ENCODE measurements around the gene WDFY4.

WDFY4 gene

DNA sequence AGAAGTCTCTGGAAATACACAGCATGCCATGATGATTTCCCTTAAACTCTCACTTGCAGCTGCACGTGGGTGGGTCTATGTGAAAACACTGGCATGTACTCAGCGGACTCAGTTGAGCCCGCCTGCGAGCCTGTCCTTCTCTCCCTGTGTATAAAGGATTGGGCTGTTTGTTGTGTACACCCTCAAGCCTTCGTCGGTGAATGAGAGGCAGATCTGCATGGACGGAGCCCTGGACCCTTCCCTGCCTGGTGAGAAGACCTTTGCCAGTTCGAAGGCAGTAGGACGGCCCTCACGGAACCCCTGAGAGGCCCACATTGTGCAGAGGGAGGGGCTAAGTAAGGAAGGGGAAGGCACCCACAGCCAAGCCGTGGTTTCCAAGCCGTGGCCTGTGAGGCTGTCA, 121.2 kb downstream of the WDFY4 start:
- 87% methylated on average over 12 of the region's 12 CpGs for WGBS
- H2AFZ ChIP-seq (ENCODE audit: low read depth, low read length), result no peak overlapping the region
- no peak overlapping the region for H2BK120ac ChIP-seq (ENCODE audit: low read depth, low read length)
- H3K23ac ChIP-seq (ENCODE audit: low read length in 2 of 2), result no peak overlapping the region
- H3K18ac ChIP-seq (ENCODE audit: low read depth in 1 of 2, low read length in 2 of 2), result no peak overlapping the region
- H2BK12ac ChIP-seq (ENCODE audit: low read length in 2 of 2), result no peak overlapping the region
- H4K8ac ChIP-seq (ENCODE audit: low read length), result no peak overlapping the region
- no peak overlapping the region for H2BK5ac ChIP-seq (ENCODE audit: low read depth, low read length, poor library complexity, severe bottlenecking)
- H3K4me2 ChIP-seq (ENCODE audit: low read length, poor library complexity, severe bottlenecking), result no peak overlapping the region
- H2BK15ac ChIP-seq (ENCODE audit: low read depth, poor library complexity, severe bottlenecking), result peak overlapping the region; percentile 41
- peaks cover 0 to 20% of the 10 kb centered on the region in 2 experiments for H3K27me3 ChIP-seq (ENCODE audit: control insufficient read depth in 1 of 2, insufficient read depth in 1 of 2, low read length in 2 of 2)
- H3K4me3 ChIP-seq (ENCODE audit: insufficient read depth in 1 of 2, low read depth in 1 of 2, low read length in 2 of 2), result peak overlapping the region in 1 of 2 experiments; percentile 50
- no peak overlapping the region for H4K91ac ChIP-seq (ENCODE audit: low read length)
- H3K4ac ChIP-seq (ENCODE audit: low read depth in 1 of 2, low read length in 2 of 2), result no peak overlapping the region
- no peak overlapping the region for H3K27ac ChIP-seq (ENCODE audit: low read length, poor library complexity, severe bottlenecking)
- no peak overlapping the region for H3K14ac ChIP-seq (ENCODE audit: low read length in 2 of 2)
- no peaks in the 10 kb centered on the region for H3K79me1 ChIP-seq (replicated peaks; ENCODE audit: low read length, poor library complexity, severe bottlenecking)
- H3K9ac ChIP-seq (ENCODE audit: low read length), result peak overlapping the region; percentile 32
- no peaks in the 10 kb centered on the region for H3K36me3 ChIP-seq (ENCODE audit: control insufficient read depth in 1 of 2, insufficient read depth in 2 of 2, low read depth in 1 of 2, low read length in 2 of 2)
- no peak overlapping the region for H2AK5ac ChIP-seq (ENCODE audit: low read length, severe bottlenecking)
- no peaks in the 10 kb centered on the region for H3K4me1 ChIP-seq (ENCODE audit: control insufficient read depth, insufficient read depth, low read depth, low read length)
- H3K9me3 ChIP-seq (ENCODE audit: control insufficient read depth, low read length), result no peaks in the 10 kb centered on the region
- no peak for DNase-seq

DNA sequence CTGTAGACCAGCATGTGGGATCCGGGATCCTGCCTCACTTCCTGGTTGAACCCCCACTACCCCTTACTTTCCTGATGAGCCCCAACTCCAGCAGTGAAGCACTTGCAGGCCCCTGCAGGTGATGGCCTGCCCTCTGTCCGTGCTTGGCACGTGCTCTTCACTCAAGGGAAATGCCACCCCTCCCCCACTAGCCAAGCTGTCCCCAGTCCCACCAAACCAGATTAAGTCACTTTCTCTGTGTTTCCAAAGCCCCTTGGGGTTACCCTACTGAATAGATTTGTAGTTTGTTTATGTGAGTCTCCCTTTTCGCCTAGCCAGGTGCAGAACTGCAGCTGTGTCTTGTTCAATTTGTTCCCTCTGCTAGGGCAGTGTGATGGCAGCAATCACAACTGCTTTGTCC, 121.7 kb downstream of the WDFY4 start:
- H3K4me1 ChIP-seq (ENCODE audit: control insufficient read depth, insufficient read depth, low read depth, low read length), result no peaks in the 10 kb centered on the region
- H3K27me3 ChIP-seq (ENCODE audit: control insufficient read depth in 1 of 2, insufficient read depth in 1 of 2, low read length in 2 of 2), result peaks cover 0 to 20% of the 10 kb centered on the region in 2 experiments

GRCh38 chr10:48807791-48808470, 123.3 kb downstream of the WDFY4 start:
- Histone ChIP-seq H2BK12ac (ENCODE audit: low read length in 2 of 2) (no peak overlapping the region), H2BK15ac (ENCODE audit: low read depth, poor library complexity, severe bottlenecking) (no peak overlapping the region), H3K27me3 (ENCODE audit: control insufficient read depth in 1 of 2, insufficient read depth in 1 of 2, low read length in 2 of 2) (peaks cover 0 to 20% of the 10 kb centered on the region in 2 experiments), H3K4me1 (ENCODE audit: control insufficient read depth, insufficient read depth, low read depth, low read length) (no peaks in the 10 kb centered on the region), H3K14ac (ENCODE audit: low read length in 2 of 2) (no peak overlapping the region), H4K91ac (ENCODE audit: low read length) (no peak overlapping the region), H2AFZ (ENCODE audit: low read depth, low read length) (no peak overlapping the region), H3K79me1 (replicated peaks; ENCODE audit: low read length, poor library complexity, severe bottlenecking) (no peaks in the 10 kb centered on the region), H2AK5ac (ENCODE audit: low read length, severe bottlenecking) (no peak overlapping the region), H3K27ac (ENCODE audit: low read length, poor library complexity, severe bottlenecking) (no peak overlapping the region), H3K23ac (ENCODE audit: low read length in 2 of 2) (no peak overlapping the region), H3K9me3 (ENCODE audit: control insufficient read depth, low read length) (no peaks in the 10 kb centered on the region), H3K36me3 (ENCODE audit: control insufficient read depth in 1 of 2, insufficient read depth in 2 of 2, low read depth in 1 of 2, low read length in 2 of 2) (no peaks in the 10 kb centered on the region), H3K4me2 (ENCODE audit: low read length, poor library complexity, severe bottlenecking) (no peak overlapping the region), H3K4ac (ENCODE audit: low read depth in 1 of 2, low read length in 2 of 2) (no peak overlapping the region), H3K9ac (ENCODE audit: low read length) (no peak overlapping the region), H3K4me3 (ENCODE audit: insufficient read depth in 1 of 2, low read depth in 1 of 2, low read length in 2 of 2) (no peak overlapping the region), H2BK5ac (ENCODE audit: low read depth, low read length, poor library complexity, severe bottlenecking) (no peak overlapping the region), H2BK120ac (ENCODE audit: low read depth, low read length) (no peak overlapping the region), H3K18ac (ENCODE audit: low read depth in 1 of 2, low read length in 2 of 2) (no peak overlapping the region), H4K8ac (ENCODE audit: low read length) (no peak overlapping the region)
- no peak for DNase-seq
- 60% methylated on average over 1 of the region's 2 CpGs for WGBS

More for the DNA sequence above, 121.7 kb downstream of the WDFY4 start:
- Histone ChIP-seq H3K4ac (ENCODE audit: low read depth in 1 of 2, low read length in 2 of 2) (no peak overlapping the region), H3K79me1 (replicated peaks; ENCODE audit: low read length, poor library complexity, severe bottlenecking) (no peaks in the 10 kb centered on the region), H2BK5ac (ENCODE audit: low read depth, low read length, poor library complexity, severe bottlenecking) (no peak overlapping the region), H3K4me3 (ENCODE audit: insufficient read depth in 1 of 2, low read depth in 1 of 2, low read length in 2 of 2) (no peak overlapping the region), H2BK12ac (ENCODE audit: low read length in 2 of 2) (no peak overlapping the region), H3K18ac (ENCODE audit: low read depth in 1 of 2, low read length in 2 of 2) (no peak overlapping the region), H3K9ac (ENCODE audit: low read length) (peak overlapping the region; percentile 32), H3K4me2 (ENCODE audit: low read length, poor library complexity, severe bottlenecking) (no peak overlapping the region), H3K23ac (ENCODE audit: low read length in 2 of 2) (no peak overlapping the region), H4K8ac (ENCODE audit: low read length) (no peak overlapping the region), H3K9me3 (ENCODE audit: control insufficient read depth, low read length) (no peaks in the 10 kb centered on the region), H3K27ac (ENCODE audit: low read length, poor library complexity, severe bottlenecking) (no peak overlapping the region), H3K36me3 (ENCODE audit: control insufficient read depth in 1 of 2, insufficient read depth in 2 of 2, low read depth in 1 of 2, low read length in 2 of 2) (no peaks in the 10 kb centered on the region), H4K91ac (ENCODE audit: low read length) (no peak overlapping the region), H2AFZ (ENCODE audit: low read depth, low read length) (no peak overlapping the region), H2BK120ac (ENCODE audit: low read depth, low read length) (no peak overlapping the region), H3K14ac (ENCODE audit: low read length in 2 of 2) (no peak overlapping the region), H2BK15ac (ENCODE audit: low read depth, poor library complexity, severe bottlenecking) (no peak overlapping the region), H2AK5ac (ENCODE audit: low read length, severe bottlenecking) (no peak overlapping the region)
- no peak for DNase-seq
- 50% methylated on average over 4 of the region's 4 CpGs for WGBS

- no peak for DNase-seq
- Histone ChIP-seq H3K27ac (ENCODE audit: low read length, poor library complexity, severe bottlenecking) (no peak overlapping the region), H3K9ac (ENCODE audit: low read length) (no peak overlapping the region), H2BK5ac (ENCODE audit: low read depth, low read length, poor library complexity, severe bottlenecking) (no peak overlapping the region), H3K4me2 (ENCODE audit: low read length, poor library complexity, severe bottlenecking) (no peak overlapping the region), H2BK12ac (ENCODE audit: low read length in 2 of 2) (no peak overlapping the region), H3K4me3 (ENCODE audit: insufficient read depth in 1 of 2, low read depth in 1 of 2, low read length in 2 of 2) (no peak overlapping the region), H3K36me3 (ENCODE audit: control insufficient read depth in 1 of 2, insufficient read depth in 2 of 2, low read depth in 1 of 2, low read length in 2 of 2) (no peaks in the 10 kb centered on the region), H3K18ac (ENCODE audit: low read depth in 1 of 2, low read length in 2 of 2) (no peak overlapping the region), H2AK5ac (ENCODE audit: low read length, severe bottlenecking) (no peak overlapping the region), H3K27me3 (ENCODE audit: control insufficient read depth in 1 of 2, insufficient read depth in 1 of 2, low read length in 2 of 2) (peaks cover 0 to 13% of the 10 kb centered on the region in 2 experiments), H3K79me1 (replicated peaks; ENCODE audit: low read length, poor library complexity, severe bottlenecking) (no peaks in the 10 kb centered on the region), H4K8ac (ENCODE audit: low read length) (no peak overlapping the region), H3K14ac (ENCODE audit: low read length in 2 of 2) (peak overlapping the region in 1 of 2 experiments; percentile 39), H2AFZ (ENCODE audit: low read depth, low read length) (no peak overlapping the region), H3K4me1 (ENCODE audit: control insufficient read depth, insufficient read depth, low read depth, low read length) (no peaks in the 10 kb centered on the region), H3K23ac (ENCODE audit: low read length in 2 of 2) (no peak overlapping the region), H2BK120ac (ENCODE audit: low read depth, low read length) (no peak overlapping the region), H3K9me3 (ENCODE audit: control insufficient read depth, low read length) (no peaks in the 10 kb centered on the region), H3K4ac (ENCODE audit: low read depth in 1 of 2, low read length in 2 of 2) (no peak overlapping the region), H4K91ac (ENCODE audit: low read length) (no peak overlapping the region), H2BK15ac (ENCODE audit: low read depth, poor library complexity, severe bottlenecking) (no peak overlapping the region)
- WGBS, result 75% methylated on average over 2 of the region's 2 CpGs
These were observed 124.6 kb downstream of the WDFY4 start for GRCh38 chr10:48809261-48809660.
